Measurements from ENCODE around the gene OST4.
"Not testable (repeated sequence)": the region's sequence is repeated elsewhere in the genome, so short reads cannot be mapped to it uniquely, and the experiment has no call there.

Gene OST4

GRCh38 chr2:27079233-27080139, 8.0 kb upstream of the OST4 start:
- DNase-seq (ENCODE audit: low read depth, low spot score) = no peak

DNA sequence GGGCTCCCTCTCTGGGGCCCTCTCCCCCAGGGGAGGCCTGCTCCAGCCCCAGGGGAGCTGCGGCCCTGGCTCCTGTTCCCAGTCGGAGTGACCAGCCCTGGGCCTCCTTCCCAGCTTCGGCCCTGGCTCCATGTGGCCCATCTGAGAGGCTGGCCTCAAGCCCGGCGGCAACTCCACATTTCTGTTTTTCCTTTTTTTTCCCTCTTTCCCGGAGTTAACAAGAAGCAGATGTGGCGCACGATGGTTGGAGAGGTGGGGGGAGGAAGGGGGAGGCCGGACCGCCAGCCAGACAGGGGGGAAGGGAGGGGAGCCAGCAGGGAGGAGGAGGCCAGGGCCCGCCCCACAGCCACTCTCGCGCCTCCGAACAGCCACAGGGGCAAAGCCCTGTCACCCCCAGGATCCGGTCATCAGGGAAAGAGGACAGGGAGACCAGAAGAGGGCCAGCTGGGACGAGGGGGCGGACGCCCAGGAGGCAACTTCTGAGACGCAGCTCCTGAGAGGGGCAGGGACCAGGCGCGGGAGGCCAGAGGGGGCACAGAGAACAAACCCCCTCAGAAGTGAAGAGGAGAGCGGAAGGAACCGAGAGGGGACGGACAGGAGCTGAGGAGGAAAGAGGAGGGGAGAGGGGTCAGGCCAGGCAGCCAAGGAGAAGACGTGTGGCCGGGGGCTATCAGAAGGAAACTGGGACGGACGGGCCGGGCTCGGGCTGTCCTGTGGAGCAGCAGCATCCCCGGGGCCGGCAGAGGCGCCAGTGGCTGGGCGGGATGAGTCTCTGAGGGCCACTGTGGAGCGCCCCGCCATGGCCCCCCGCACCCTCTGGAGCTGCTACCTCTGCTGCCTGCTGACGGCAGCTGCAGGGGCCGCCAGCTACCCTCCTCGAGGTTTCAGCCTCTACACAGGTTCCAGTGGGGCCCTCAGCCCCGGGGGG, 7.1 kb upstream of the OST4 start, which contains the start of gene EMILIN1:
Gene EMILIN1 (plus strand): TSS at position 349 of the 928 bp plus-strand sequence. CDS start 451 bp downstream, at position 800.
- no peak for DNase-seq (ENCODE audit: low read depth, low spot score)

GRCh38 chr2:27077231-27077630, 5.8 kb upstream of the OST4 start:
- DNase-seq (ENCODE audit: low read depth, low spot score) = no peak

DNA sequence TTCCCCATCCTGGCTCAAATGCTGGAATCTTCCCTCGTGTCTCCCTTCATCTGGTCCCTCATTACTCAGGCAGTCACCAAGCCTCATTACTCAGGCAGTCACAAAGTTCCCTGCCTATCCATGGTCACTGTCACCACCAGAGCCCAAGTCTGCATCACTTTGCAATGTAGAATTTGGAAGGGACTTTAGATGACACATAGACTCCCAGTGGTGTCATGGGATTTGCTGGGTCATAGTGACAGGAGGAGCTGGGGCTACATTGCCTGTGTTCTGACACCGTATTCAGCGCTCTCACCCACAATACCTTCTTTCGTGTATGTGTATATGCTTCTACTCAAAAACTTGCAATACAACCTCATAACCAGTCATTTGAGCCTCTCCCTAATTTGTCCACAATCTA, 4.9 kb upstream of the OST4 start:
- DNase-seq (ENCODE audit: low read depth, low spot score) = no peak

DNA sequence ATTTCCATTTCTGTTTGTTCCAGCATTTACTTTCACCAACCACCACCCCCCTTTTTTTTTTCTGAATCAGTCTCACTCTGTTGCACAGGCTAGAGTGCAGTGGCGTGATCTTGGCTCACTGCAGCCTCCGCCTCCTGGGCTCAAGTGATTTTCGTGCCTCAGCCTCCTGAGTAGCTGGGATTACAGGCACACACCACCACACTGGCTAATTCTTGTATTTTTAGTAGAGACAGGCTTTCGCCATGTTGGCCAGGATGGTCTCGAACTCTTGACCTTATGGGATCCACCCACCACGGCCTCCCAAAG, 4.1 kb upstream of the OST4 start:
- not testable (repeated sequence) for DNase-seq (ENCODE audit: low read depth, low spot score)

DNA sequence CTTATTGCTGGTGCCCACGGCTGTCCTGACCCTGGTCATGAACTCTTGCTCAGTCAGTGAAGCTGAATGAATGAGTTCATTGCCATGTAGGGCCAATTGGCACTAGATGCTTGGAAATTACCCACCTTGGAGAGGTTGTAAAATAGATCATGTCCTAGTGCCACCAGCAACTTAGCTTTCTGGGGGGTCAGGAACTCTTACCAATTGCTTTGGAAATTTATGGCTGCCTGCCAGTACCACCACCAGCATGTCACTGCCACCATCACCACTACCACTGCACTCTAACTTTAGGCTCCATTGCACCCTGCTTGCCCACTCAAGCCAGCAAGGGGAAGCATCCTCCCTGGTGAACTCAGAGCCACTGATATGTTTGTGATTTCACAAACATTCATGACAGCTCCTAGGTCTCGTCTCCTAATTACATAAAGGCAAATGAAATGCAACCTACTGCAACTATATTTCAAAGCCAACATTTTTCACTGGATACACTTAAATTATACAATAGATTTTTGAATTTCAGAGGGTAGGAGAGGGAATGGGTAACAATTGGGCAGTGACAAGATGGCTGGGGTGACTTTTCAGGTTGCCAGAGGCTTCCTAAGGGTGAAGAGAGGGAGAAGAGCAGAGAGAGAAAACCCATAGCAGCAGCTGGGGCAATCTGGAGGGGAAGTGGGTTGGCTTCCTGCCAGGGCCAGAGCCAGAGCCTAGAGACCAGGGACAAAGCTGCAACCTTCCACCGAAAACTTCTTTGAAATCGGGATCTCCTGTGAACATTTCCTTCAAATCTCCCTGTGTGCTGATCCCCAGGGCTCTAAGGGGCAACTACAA, 3.5 kb upstream of the OST4 start:
- DNase-seq (ENCODE audit: low read depth, low spot score) = no peak

DNA sequence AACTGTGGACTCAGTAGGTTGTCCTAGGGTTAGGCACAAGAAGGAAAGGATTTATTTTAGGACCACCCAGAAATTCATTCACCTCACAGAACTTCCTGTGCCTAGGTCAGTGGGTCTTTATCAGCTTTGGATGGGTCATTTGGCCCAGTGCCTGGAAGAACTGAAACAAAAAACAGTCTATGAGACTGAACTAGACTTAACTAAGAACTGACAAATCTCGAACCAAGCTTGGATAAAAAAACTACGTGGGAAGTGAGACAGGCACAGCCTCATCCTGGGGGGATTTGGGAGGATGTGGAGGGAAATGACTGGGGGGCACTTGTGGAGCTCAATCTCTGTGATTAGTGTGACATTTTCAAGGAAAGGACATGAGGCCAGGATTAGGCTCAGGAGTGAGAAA, 2.3 kb upstream of the OST4 start:
- DNase-seq (ENCODE audit: low read depth, low spot score) = no peak

- DNase-seq (ENCODE audit: low read depth, low spot score) = no peak
These were observed 1.5 kb upstream of the OST4 start for GRCh38 chr2:27072920-27073319.

- no peak for DNase-seq (ENCODE audit: low read depth, low spot score)
These were observed 756 bp upstream of the OST4 start for GRCh38 chr2:27071990-27072830.

- no peak for DNase-seq (ENCODE audit: low read depth, low spot score)
These were observed 689 bp downstream of the OST4 start for GRCh38 chr2:27070653-27071276.

- no peak for DNase-seq (ENCODE audit: low read depth, low spot score)
These were observed 1.4 kb downstream of the OST4 start for GRCh38 chr2:27069961-27070618.

GRCh38 chr2:27069436-27069835, 2.0 kb downstream of the OST4 start:
- DNase-seq (ENCODE audit: low read depth, low spot score) = no peak

DNA sequence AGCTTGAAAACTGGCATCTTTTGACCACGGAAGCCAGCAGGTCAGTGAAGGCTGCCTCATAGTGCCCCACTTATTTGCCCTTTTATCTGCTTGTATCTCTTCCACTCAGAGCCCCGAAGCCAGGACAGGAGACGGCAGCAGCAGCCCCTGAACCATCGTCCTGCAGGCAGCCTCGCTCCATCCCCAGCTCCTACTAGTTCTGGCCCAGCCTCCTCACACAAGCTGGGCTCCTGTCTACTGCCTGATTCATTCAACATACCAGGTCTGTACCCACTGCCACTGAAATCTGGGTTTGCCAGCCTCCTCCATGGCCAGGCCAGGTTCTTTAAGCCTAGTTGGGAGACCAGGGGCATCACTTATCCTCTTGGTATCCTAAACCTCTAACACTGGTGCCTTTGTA, 4.1 kb downstream of the OST4 start:
- DNase-seq (ENCODE audit: low read depth, low spot score) = no peak

GRCh38 chr2:27065128-27065527, 6.3 kb downstream of the OST4 start:
- no peak for DNase-seq (ENCODE audit: low read depth, low spot score)

DNA sequence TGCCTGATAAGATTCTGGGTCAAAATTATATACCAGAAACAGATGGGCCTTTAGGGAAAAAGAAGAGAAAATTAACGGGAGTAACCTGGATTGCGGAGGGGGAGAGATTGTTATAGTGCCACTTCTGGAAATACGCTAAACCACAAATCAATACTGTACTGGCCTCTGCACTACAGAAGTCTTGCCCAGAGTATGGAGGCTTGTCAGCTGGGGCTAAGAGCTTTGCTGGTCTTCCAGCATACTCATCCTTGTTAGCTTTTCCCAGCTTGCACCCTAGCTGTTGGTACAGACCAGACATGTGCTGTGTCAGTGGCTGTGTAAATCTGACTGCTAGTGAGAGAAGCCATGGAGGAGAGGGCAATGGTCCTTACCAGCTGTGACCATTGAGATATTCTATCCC, 11.1 kb downstream of the OST4 start:
- no peak for DNase-seq (ENCODE audit: low read depth, low spot score)

- no peak for DNase-seq (ENCODE audit: low read depth, low spot score)
These were observed 12.2 kb downstream of the OST4 start for GRCh38 chr2:27059141-27059820.

GRCh38 chr2:27058210-27058609, 13.2 kb downstream of the OST4 start:
- DNase-seq (ENCODE audit: low read depth, low spot score) = no peak

DNA sequence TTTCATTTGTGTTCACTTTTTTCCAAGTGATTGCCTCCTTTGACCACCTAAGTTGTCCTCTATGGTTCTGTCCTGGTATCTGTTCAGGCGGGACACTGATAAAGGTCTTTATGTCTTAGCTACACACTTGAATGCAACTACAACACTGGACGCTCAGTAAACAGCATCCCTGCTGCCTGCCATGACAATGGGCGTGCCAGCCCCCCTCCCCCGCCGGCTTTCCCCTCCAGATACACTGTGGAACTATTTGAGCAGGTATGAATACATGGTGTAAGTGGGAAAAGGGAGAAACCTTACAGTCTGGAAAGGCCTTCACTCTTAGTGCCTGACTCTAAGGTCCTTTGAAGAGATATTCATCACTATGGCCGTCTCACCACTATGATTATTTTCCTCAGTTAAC, 14.3 kb downstream of the OST4 start:
- no peak for DNase-seq (ENCODE audit: low read depth, low spot score)

GRCh38 chr2:27054721-27055120, 16.7 kb downstream of the OST4 start:
- no peak for DNase-seq (ENCODE audit: low read depth, low spot score)
